HG03139 (cell line): ENCODE results near the gene MAML3.

Experiments
- ATAC-seq: cut with Tn5 transposase; IDR thresholded peaks from one replicate; pipeline ENCODE4 v1.9.1; 2021; ENCODE audit not compliant: unreplicated experiment

MAML3 gene

GRCh38 chr4:139876337-139876941, 277.5 kb downstream of the MAML3 start:
- ATAC-seq, result no peak

GRCh38 chr4:139875411-139875825, 278.6 kb downstream of the MAML3 start:
- no peak for ATAC-seq

- no peak for ATAC-seq
These were observed 280.7 kb downstream of the MAML3 start for GRCh38 chr4:139873111-139873860.

- ATAC-seq, result no peak
These were observed 281.7 kb downstream of the MAML3 start for GRCh38 chr4:139872274-139872673.

GRCh38 chr4:139869810-139870209, 284.2 kb downstream of the MAML3 start:
- no peak for ATAC-seq

GRCh38 chr4:139866276-139866962, 287.6 kb downstream of the MAML3 start:
- ATAC-seq, result no peak

- ATAC-seq, result no peak
These were observed 288.4 kb downstream of the MAML3 start for GRCh38 chr4:139865537-139865936.

GRCh38 chr4:139863531-139863930, 290.5 kb downstream of the MAML3 start:
- ATAC-seq, result no peak

- ATAC-seq, result no peak
These were observed 292.5 kb downstream of the MAML3 start for GRCh38 chr4:139861471-139861870.

- no peak for ATAC-seq
These were observed 293.5 kb downstream of the MAML3 start for GRCh38 chr4:139860435-139861024.

- ATAC-seq, result no peak
These were observed 294.1 kb downstream of the MAML3 start for GRCh38 chr4:139859876-139860275.

- ATAC-seq, result peak; percentile 88
These were observed 295.4 kb downstream of the MAML3 start for GRCh38 chr4:139858436-139859205.

GRCh38 chr4:139857977-139858376, 296.0 kb downstream of the MAML3 start:
- no peak for ATAC-seq

- no peak for ATAC-seq
These were observed 297.0 kb downstream of the MAML3 start for GRCh38 chr4:139857021-139857420.

- ATAC-seq, result no peak
These were observed 299.1 kb downstream of the MAML3 start for GRCh38 chr4:139854668-139855403.

GRCh38 chr4:139853309-139853708, 300.7 kb downstream of the MAML3 start:
- no peak for ATAC-seq

GRCh38 chr4:139852612-139853269, 301.2 kb downstream of the MAML3 start:
- ATAC-seq, result no peak

GRCh38 chr4:139851639-139852038, 302.3 kb downstream of the MAML3 start:
- no peak for ATAC-seq

GRCh38 chr4:139851133-139851532, 302.9 kb downstream of the MAML3 start:
- ATAC-seq, result no peak

GRCh38 chr4:139849219-139849618, 304.8 kb downstream of the MAML3 start:
- ATAC-seq, result no peak
